Measurements from ENCODE around the gene TRIM52. TPM values are rescaled to one million over a fixed set of nuclear protein-coding genes. Genes with fewer than 3 reads are reported as not detected.

Gene TRIM52
- total RNA-seq, 1 experiment from 2014 or later = 7.8 TPM

DNA sequence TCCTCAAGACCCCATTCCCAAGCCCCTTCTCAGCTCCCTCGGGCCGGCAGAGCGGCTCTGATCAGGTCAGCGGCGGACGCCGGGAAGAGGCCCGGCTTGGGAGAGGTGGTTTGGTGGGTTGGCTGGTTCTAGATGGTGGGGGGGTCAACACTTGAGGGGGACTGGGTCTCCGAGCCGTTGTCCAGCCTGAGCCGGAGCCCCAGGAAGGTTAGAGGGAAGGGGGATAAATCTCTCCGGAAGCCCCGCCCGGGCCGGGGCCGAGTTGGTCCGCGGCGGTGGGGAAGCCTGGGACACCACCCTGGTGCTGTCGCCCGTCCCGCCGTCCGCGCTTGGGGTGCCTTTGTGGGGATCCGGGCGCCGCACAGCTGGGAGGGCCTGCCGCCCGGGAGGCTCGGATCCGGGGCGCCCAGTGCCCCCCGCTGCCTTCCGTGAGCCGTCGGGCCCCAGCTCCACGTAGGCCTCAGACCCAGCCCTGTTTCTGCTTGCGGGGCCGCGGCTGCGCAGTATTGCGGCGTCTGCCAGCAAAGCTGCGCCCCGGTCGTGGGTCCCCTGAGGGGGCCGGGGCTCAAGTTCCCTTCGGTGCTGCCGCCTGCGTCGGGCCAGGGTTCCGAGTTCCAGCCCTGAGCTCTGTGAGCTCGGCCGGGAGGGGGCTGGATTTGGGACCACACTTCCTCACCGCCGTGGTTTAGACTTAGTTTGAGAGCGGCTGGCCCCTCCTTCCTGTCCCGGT is 542 bp upstream of the TRIM52 start (continued):
- TF ChIP-seq CTCF (IDR thresholded peaks at IDR 0.05) = no peak
- TF ChIP-seq, protein P1, sequence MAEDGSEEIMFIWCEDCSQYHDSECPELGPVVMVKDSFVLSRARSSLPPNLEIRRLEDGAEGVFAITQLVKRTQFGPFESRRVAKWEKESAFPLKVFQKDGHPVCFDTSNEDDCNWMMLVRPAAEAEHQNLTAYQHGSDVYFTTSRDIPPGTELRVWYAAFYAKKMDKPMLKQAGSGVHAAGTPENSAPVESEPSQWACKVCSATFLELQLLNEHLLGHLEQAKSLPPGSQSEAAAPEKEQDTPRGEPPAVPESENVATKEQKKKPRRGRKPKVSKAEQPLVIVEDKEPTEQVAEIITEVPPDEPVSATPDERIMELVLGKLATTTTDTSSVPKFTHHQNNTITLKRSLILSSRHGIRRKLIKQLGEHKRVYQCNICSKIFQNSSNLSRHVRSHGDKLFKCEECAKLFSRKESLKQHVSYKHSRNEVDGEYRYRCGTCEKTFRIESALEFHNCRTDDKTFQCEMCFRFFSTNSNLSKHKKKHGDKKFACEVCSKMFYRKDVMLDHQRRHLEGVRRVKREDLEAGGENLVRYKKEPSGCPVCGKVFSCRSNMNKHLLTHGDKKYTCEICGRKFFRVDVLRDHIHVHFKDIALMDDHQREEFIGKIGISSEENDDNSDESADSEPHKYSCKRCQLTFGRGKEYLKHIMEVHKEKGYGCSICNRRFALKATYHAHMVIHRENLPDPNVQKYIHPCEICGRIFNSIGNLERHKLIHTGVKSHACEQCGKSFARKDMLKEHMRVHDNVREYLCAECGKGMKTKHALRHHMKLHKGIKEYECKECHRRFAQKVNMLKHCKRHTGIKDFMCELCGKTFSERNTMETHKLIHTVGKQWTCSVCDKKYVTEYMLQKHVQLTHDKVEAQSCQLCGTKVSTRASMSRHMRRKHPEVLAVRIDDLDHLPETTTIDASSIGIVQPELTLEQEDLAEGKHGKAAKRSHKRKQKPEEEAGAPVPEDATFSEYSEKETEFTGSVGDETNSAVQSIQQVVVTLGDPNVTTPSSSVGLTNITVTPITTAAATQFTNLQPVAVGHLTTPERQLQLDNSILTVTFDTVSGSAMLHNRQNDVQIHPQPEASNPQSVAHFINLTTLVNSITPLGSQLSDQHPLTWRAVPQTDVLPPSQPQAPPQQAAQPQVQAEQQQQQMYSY (CRISPR knock-in tag; IDR thresholded peaks at IDR 0.05) = no peak
- TF ChIP-seq, protein P2, sequence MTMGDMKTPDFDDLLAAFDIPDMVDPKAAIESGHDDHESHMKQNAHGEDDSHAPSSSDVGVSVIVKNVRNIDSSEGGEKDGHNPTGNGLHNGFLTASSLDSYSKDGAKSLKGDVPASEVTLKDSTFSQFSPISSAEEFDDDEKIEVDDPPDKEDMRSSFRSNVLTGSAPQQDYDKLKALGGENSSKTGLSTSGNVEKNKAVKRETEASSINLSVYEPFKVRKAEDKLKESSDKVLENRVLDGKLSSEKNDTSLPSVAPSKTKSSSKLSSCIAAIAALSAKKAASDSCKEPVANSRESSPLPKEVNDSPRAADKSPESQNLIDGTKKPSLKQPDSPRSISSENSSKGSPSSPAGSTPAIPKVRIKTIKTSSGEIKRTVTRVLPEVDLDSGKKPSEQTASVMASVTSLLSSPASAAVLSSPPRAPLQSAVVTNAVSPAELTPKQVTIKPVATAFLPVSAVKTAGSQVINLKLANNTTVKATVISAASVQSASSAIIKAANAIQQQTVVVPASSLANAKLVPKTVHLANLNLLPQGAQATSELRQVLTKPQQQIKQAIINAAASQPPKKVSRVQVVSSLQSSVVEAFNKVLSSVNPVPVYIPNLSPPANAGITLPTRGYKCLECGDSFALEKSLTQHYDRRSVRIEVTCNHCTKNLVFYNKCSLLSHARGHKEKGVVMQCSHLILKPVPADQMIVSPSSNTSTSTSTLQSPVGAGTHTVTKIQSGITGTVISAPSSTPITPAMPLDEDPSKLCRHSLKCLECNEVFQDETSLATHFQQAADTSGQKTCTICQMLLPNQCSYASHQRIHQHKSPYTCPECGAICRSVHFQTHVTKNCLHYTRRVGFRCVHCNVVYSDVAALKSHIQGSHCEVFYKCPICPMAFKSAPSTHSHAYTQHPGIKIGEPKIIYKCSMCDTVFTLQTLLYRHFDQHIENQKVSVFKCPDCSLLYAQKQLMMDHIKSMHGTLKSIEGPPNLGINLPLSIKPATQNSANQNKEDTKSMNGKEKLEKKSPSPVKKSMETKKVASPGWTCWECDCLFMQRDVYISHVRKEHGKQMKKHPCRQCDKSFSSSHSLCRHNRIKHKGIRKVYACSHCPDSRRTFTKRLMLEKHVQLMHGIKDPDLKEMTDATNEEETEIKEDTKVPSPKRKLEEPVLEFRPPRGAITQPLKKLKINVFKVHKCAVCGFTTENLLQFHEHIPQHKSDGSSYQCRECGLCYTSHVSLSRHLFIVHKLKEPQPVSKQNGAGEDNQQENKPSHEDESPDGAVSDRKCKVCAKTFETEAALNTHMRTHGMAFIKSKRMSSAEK (CRISPR knock-in tag; IDR thresholded peaks at IDR 0.05; ENCODE audit: borderline replicate concordance) = no peak
- TF ChIP-seq ATF2 (CRISPR knock-in tag; IDR thresholded peaks at IDR 0.05; ENCODE audit: borderline replicate concordance, low read depth) = no peak
- TF ChIP-seq, protein P3, sequence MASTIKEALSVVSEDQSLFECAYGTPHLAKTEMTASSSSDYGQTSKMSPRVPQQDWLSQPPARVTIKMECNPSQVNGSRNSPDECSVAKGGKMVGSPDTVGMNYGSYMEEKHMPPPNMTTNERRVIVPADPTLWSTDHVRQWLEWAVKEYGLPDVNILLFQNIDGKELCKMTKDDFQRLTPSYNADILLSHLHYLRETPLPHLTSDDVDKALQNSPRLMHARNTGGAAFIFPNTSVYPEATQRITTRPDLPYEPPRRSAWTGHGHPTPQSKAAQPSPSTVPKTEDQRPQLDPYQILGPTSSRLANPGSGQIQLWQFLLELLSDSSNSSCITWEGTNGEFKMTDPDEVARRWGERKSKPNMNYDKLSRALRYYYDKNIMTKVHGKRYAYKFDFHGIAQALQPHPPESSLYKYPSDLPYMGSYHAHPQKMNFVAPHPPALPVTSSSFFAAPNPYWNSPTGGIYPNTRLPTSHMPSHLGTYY (CRISPR knock-in tag; IDR thresholded peaks at IDR 0.05) = no peak
- TF ChIP-seq ZBTB43 (CRISPR knock-in tag; IDR thresholded peaks at IDR 0.05) = no peak
- no peak for TF ChIP-seq IRF1 (CRISPR knock-in tag; IDR thresholded peaks at IDR 0.05)
- TF ChIP-seq, protein P4, sequence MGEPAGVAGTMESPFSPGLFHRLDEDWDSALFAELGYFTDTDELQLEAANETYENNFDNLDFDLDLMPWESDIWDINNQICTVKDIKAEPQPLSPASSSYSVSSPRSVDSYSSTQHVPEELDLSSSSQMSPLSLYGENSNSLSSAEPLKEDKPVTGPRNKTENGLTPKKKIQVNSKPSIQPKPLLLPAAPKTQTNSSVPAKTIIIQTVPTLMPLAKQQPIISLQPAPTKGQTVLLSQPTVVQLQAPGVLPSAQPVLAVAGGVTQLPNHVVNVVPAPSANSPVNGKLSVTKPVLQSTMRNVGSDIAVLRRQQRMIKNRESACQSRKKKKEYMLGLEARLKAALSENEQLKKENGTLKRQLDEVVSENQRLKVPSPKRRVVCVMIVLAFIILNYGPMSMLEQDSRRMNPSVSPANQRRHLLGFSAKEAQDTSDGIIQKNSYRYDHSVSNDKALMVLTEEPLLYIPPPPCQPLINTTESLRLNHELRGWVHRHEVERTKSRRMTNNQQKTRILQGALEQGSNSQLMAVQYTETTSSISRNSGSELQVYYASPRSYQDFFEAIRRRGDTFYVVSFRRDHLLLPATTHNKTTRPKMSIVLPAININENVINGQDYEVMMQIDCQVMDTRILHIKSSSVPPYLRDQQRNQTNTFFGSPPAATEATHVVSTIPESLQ (CRISPR knock-in tag; IDR thresholded peaks at IDR 0.05) = no peak
- TF ChIP-seq HMGA2 (CRISPR knock-in tag; IDR thresholded peaks at IDR 0.05) = no peak
- TF ChIP-seq SMAD4 (CRISPR knock-in tag; IDR thresholded peaks at IDR 0.05) = 0 out of 2 replicates have a peak, but pooled peaks have one; percentile 11
- TF ChIP-seq SOX15 (CRISPR knock-in tag; IDR thresholded peaks at IDR 0.05) = no peak
- TF ChIP-seq NR2C2 (CRISPR knock-in tag; IDR thresholded peaks at IDR 0.05) = no peak
- no peak for TF ChIP-seq ZNF416 (CRISPR knock-in tag; IDR thresholded peaks at IDR 0.05)
- TF ChIP-seq CREM (CRISPR knock-in tag; IDR thresholded peaks at IDR 0.05) = no peak; the same call in 1 of the 2 replicates
- TF ChIP-seq ETV6 (CRISPR knock-in tag; IDR thresholded peaks at IDR 0.05) = peak; percentile 78; the same call in 1 of the 2 replicates
- no peak for TF ChIP-seq ZNF512 (CRISPR knock-in tag; IDR thresholded peaks at IDR 0.05; ENCODE audit: borderline replicate concordance)
- no peak for TF ChIP-seq FOXJ3 (CRISPR knock-in tag; IDR thresholded peaks at IDR 0.05; ENCODE audit: borderline replicate concordance)
